ENCODE measurements around the gene USP15.

USP15 gene

DNA sequence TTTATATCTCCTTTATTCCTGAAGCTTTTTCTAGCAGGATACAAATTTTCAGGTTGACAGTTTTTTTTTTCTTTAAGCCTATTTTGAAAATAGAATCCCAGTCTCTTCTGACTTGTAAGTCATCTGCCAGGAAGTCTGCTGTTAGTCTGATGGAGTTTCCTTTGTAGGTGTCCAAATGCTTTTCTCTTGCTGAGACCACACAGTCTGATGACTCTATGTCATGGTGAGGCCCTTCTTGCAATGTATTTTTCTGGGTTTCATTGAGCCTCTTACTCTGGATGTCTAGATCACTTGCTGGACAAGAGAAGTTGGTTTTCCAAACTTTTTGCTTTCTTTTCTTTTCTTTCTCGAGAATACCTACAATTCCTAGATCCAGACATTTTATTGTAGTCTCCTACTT lies 30.6 kb downstream of the USP15 start:
- DNase-seq = no peak
- H3K4me3 ChIP-seq = no peak overlapping the region
- peaks cover 0 to 11% (median 6%) of the 10 kb centered on the region in 3 donors for H3K36me3 ChIP-seq
- intact Hi-C loops (cut with DNase I; ENCODE audit: low total_unique reads) = no loop called here
- H3K27ac ChIP-seq = no peak overlapping the region
- TF ChIP-seq, protein P1, sequence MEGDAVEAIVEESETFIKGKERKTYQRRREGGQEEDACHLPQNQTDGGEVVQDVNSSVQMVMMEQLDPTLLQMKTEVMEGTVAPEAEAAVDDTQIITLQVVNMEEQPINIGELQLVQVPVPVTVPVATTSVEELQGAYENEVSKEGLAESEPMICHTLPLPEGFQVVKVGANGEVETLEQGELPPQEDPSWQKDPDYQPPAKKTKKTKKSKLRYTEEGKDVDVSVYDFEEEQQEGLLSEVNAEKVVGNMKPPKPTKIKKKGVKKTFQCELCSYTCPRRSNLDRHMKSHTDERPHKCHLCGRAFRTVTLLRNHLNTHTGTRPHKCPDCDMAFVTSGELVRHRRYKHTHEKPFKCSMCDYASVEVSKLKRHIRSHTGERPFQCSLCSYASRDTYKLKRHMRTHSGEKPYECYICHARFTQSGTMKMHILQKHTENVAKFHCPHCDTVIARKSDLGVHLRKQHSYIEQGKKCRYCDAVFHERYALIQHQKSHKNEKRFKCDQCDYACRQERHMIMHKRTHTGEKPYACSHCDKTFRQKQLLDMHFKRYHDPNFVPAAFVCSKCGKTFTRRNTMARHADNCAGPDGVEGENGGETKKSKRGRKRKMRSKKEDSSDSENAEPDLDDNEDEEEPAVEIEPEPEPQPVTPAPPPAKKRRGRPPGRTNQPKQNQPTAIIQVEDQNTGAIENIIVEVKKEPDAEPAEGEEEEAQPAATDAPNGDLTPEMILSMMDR (IDR thresholded peaks at IDR 0.05) = no peak
- H3K27me3 ChIP-seq = no peaks in the 10 kb centered on the region
- peaks cover 0 to 31% (median 10%) of the 10 kb centered on the region in 4 donors for H3K4me1 ChIP-seq
- H3K9me3 ChIP-seq = peaks cover 0 to 16% (median 6%) of the 10 kb centered on the region in 3 donors

- DNase-seq = no peak
- intact Hi-C loops (cut with DNase I; ENCODE audit: low total_unique reads) = no loop called here
- H3K27ac ChIP-seq = no peak overlapping the region
These were observed 31.9 kb downstream of the USP15 start for GRCh38 chr12:62291864-62292760.

GRCh38 chr12:62292761-62293344 lies 32.6 kb downstream of the USP15 start:
- TF ChIP-seq, protein P1 (IDR thresholded peaks at IDR 0.05) = no peak
- Histone ChIP-seq H3K27me3 (no peaks in the 10 kb centered on the region), H3K4me1 (peaks cover 0 to 19% (median 10%) of the 10 kb centered on the region in 4 donors), H3K36me3 (peaks cover 0 to 15% (median 7%) of the 10 kb centered on the region in 3 donors), H3K27ac (peak overlapping the region in 1 of 2 donors; percentile 18), H3K4me3 (no peak overlapping the region), H3K9me3 (peaks cover 0 to 16% (median 6%) of the 10 kb centered on the region in 3 donors)
- DNase-seq = no peak
- intact Hi-C loops (cut with DNase I; ENCODE audit: low total_unique reads) = no loop called here

More at GRCh38 chr12:62291864-62292760, 31.9 kb downstream of the USP15 start:
- H3K36me3 ChIP-seq = peaks cover 0 to 14% (median 6%) of the 10 kb centered on the region in 3 donors
- no peak overlapping the region for H3K4me3 ChIP-seq
- H3K4me1 ChIP-seq = peaks cover 0 to 19% (median 10%) of the 10 kb centered on the region in 4 donors
- peaks cover 0 to 16% (median 6%) of the 10 kb centered on the region in 3 donors for H3K9me3 ChIP-seq
- H3K27me3 ChIP-seq = no peaks in the 10 kb centered on the region
- TF ChIP-seq, protein P1 (IDR thresholded peaks at IDR 0.05) = no peak

GRCh38 chr12:62294378-62294777 lies 34.2 kb downstream of the USP15 start:
- H3K4me1 ChIP-seq = peaks cover 0 to 19% (median 10%) of the 10 kb centered on the region in 4 donors
- H3K9me3 ChIP-seq = peaks cover 0 to 16% (median 6%) of the 10 kb centered on the region in 3 donors
- no peak overlapping the region for H3K4me3 ChIP-seq
- H3K27ac ChIP-seq = no peak overlapping the region
- no peak for DNase-seq
- TF ChIP-seq, protein P1 (IDR thresholded peaks at IDR 0.05) = no peak
- peaks cover 0 to 22% (median 16%) of the 10 kb centered on the region in 3 donors for H3K36me3 ChIP-seq
- intact Hi-C loops (cut with DNase I; ENCODE audit: low total_unique reads) = no loop called here
- H3K27me3 ChIP-seq = no peaks in the 10 kb centered on the region

- no peak for DNase-seq
- peaks cover 0 to 2% (median 2%) of the 10 kb centered on the region in 3 donors for H3K9me3 ChIP-seq
- intact Hi-C loops (cut with DNase I; ENCODE audit: low total_unique reads) = no loop called here
- TF ChIP-seq, protein P1 (IDR thresholded peaks at IDR 0.05) = no peak
- no peaks in the 10 kb centered on the region for H3K27me3 ChIP-seq
- H3K4me3 ChIP-seq = no peak overlapping the region
- H3K27ac ChIP-seq = no peak overlapping the region
- H3K36me3 ChIP-seq = peaks cover 0 to 22% (median 16%) of the 10 kb centered on the region in 3 donors
- H3K4me1 ChIP-seq = peaks cover 0 to 32% (median 10%) of the 10 kb centered on the region in 4 donors
These were observed 35.8 kb downstream of the USP15 start for GRCh38 chr12:62296001-62296400.
